ENCODE measurements around the gene SMIM12. TPM values are rescaled to one million over a fixed set of nuclear protein-coding genes. Genes with fewer than 3 reads are reported as not detected.

The SMIM12 gene
- total and polyA plus RNA-seq, 2 of the 8 experiments (the other 6 are each of a cell fraction or from before 2014, with no cell fraction given), result 40.9 to 49.2 TPM

DNA sequence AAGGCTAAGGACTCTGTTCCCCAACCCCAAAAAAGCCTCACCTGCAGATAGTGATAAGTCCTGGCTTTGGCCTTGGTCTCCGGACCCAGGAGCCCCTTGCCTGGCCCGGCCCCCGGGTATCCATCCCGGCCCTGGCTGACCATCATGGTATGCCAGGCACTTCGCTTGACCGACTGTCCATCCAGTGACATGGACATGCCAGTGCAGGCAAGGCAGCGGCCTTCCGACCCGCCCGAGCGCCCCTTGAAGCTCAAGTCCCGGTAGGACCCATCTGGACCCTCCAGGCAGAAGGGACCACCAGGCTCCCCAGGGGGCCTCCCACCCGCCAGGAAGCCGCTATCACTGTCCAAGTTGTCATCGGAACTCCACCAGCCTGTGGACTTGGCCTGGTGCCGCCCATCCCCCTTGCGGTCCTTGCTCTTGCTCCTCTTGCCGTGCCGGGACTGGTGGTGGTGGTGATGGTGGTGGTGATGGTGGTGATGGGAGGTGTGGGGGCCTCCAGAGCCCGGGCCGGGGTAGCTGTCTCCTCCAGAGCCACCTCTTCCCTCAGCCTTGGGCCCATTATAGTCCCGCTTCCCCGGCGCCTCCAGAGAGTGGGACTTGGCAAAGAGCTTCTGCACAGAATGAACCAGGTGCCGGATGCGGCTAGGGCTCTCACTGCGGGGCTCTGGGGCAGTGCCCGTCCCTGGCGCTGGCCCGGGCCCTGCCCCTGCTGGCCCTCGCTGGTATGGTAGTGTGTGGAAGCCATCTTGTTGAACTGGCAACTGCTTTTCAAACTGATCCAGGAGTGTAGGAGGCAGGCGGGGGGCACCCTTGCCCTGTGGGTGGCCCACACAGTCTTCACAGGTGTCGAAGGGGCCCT lies 44.9 kb upstream of the SMIM12 start (continued):
- TF ChIP-seq, protein P1, sequence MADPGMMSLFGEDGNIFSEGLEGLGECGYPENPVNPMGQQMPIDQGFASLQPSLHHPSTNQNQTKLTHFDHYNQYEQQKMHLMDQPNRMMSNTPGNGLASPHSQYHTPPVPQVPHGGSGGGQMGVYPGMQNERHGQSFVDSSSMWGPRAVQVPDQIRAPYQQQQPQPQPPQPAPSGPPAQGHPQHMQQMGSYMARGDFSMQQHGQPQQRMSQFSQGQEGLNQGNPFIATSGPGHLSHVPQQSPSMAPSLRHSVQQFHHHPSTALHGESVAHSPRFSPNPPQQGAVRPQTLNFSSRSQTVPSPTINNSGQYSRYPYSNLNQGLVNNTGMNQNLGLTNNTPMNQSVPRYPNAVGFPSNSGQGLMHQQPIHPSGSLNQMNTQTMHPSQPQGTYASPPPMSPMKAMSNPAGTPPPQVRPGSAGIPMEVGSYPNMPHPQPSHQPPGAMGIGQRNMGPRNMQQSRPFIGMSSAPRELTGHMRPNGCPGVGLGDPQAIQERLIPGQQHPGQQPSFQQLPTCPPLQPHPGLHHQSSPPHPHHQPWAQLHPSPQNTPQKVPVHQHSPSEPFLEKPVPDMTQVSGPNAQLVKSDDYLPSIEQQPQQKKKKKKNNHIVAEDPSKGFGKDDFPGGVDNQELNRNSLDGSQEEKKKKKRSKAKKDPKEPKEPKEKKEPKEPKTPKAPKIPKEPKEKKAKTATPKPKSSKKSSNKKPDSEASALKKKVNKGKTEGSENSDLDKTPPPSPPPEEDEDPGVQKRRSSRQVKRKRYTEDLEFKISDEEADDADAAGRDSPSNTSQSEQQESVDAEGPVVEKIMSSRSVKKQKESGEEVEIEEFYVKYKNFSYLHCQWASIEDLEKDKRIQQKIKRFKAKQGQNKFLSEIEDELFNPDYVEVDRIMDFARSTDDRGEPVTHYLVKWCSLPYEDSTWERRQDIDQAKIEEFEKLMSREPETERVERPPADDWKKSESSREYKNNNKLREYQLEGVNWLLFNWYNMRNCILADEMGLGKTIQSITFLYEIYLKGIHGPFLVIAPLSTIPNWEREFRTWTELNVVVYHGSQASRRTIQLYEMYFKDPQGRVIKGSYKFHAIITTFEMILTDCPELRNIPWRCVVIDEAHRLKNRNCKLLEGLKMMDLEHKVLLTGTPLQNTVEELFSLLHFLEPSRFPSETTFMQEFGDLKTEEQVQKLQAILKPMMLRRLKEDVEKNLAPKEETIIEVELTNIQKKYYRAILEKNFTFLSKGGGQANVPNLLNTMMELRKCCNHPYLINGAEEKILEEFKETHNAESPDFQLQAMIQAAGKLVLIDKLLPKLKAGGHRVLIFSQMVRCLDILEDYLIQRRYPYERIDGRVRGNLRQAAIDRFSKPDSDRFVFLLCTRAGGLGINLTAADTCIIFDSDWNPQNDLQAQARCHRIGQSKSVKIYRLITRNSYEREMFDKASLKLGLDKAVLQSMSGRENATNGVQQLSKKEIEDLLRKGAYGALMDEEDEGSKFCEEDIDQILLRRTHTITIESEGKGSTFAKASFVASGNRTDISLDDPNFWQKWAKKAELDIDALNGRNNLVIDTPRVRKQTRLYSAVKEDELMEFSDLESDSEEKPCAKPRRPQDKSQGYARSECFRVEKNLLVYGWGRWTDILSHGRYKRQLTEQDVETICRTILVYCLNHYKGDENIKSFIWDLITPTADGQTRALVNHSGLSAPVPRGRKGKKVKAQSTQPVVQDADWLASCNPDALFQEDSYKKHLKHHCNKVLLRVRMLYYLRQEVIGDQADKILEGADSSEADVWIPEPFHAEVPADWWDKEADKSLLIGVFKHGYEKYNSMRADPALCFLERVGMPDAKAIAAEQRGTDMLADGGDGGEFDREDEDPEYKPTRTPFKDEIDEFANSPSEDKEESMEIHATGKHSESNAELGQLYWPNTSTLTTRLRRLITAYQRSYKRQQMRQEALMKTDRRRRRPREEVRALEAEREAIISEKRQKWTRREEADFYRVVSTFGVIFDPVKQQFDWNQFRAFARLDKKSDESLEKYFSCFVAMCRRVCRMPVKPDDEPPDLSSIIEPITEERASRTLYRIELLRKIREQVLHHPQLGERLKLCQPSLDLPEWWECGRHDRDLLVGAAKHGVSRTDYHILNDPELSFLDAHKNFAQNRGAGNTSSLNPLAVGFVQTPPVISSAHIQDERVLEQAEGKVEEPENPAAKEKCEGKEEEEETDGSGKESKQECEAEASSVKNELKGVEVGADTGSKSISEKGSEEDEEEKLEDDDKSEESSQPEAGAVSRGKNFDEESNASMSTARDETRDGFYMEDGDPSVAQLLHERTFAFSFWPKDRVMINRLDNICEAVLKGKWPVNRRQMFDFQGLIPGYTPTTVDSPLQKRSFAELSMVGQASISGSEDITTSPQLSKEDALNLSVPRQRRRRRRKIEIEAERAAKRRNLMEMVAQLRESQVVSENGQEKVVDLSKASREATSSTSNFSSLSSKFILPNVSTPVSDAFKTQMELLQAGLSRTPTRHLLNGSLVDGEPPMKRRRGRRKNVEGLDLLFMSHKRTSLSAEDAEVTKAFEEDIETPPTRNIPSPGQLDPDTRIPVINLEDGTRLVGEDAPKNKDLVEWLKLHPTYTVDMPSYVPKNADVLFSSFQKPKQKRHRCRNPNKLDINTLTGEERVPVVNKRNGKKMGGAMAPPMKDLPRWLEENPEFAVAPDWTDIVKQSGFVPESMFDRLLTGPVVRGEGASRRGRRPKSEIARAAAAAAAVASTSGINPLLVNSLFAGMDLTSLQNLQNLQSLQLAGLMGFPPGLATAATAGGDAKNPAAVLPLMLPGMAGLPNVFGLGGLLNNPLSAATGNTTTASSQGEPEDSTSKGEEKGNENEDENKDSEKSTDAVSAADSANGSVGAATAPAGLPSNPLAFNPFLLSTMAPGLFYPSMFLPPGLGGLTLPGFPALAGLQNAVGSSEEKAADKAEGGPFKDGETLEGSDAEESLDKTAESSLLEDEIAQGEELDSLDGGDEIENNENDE (IDR thresholded peaks at IDR 0.05; ENCODE audit: insufficient replicate concordance, low read length), result no peak
- no peak for TF ChIP-seq KDM1A (IDR thresholded peaks at IDR 0.05; ENCODE audit: borderline replicate concordance, low read length)
- TF ChIP-seq BCL11A (IDR thresholded peaks at IDR 0.05; ENCODE audit: low read depth in 2 of 2, low read length in 2 of 2), result no peak
- TF ChIP-seq, protein P2, sequence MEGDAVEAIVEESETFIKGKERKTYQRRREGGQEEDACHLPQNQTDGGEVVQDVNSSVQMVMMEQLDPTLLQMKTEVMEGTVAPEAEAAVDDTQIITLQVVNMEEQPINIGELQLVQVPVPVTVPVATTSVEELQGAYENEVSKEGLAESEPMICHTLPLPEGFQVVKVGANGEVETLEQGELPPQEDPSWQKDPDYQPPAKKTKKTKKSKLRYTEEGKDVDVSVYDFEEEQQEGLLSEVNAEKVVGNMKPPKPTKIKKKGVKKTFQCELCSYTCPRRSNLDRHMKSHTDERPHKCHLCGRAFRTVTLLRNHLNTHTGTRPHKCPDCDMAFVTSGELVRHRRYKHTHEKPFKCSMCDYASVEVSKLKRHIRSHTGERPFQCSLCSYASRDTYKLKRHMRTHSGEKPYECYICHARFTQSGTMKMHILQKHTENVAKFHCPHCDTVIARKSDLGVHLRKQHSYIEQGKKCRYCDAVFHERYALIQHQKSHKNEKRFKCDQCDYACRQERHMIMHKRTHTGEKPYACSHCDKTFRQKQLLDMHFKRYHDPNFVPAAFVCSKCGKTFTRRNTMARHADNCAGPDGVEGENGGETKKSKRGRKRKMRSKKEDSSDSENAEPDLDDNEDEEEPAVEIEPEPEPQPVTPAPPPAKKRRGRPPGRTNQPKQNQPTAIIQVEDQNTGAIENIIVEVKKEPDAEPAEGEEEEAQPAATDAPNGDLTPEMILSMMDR (IDR thresholded peaks at IDR 0.05; ENCODE audit: control extremely low read depth in 1 of 3, insufficient read depth in 1 of 3, low read depth in 1 of 3, low read length in 3 of 3), result 0 out of 4 replicates have a peak, but pooled peaks of 1 of the 3 experiments have one; percentile 4
- no peak for TF ChIP-seq POLR2AphosphoS5 (IDR thresholded peaks at IDR 0.05; ENCODE audit: low read depth, low read length)
